IPS DF 6.9 (cell line): ENCODE data around the gene CAMK1G.

Source experiments
- DNase-seq: peaks from one replicate; pipeline ENCODE4 v3.0.0-alpha.2; 2013; ENCODE audit warnings: low read depth, low spot score
- H3K27ac ChIP-seq: one replicate; pipeline ENCODE4 v1.5.1; 2013; ENCODE audit warnings: low read length, control low read depth
- H3K27me3 ChIP-seq: 2 replicates; pipeline ENCODE4 v1.6.1; 2013; ENCODE audit warnings: mild to moderate bottlenecking, low read length; ENCODE audit not compliant: control insufficient read depth, insufficient read depth
- H3K36me3 ChIP-seq: 2 replicates; pipeline ENCODE4 v1.6.1; 2013; ENCODE audit warnings: low read length; ENCODE audit not compliant: control insufficient read depth, insufficient read depth
- H3K4me1 ChIP-seq: 2 replicates; pipeline ENCODE4 v1.6.1; 2013; ENCODE audit warnings: low read length; ENCODE audit not compliant: control insufficient read depth, insufficient read depth
- H3K4me3 ChIP-seq: 2 replicates; pipeline ENCODE4 v1.5.1; 2013; ENCODE audit warnings: mild to moderate bottlenecking, low read length
- H3K9me3 ChIP-seq: 2 replicates; pipeline ENCODE4 v1.6.1; 2013; ENCODE audit warnings: low read length, inconsistent platforms; ENCODE audit not compliant: control insufficient read depth, insufficient read depth
- WGBS: extraction: QIAGEN DNeasy Blood & Tissue Kit; methylation state at CpG from one replicate; pipeline ENCODE4 v1.1.7; 2013; ENCODE audit warnings: mixed read lengths, missing lambda C conversion rate; ENCODE audit not compliant: insufficient read length, insufficient coverage; 5-methylcytosine and 5-hydroxymethylcytosine counted together

Gene CAMK1G

DNA sequence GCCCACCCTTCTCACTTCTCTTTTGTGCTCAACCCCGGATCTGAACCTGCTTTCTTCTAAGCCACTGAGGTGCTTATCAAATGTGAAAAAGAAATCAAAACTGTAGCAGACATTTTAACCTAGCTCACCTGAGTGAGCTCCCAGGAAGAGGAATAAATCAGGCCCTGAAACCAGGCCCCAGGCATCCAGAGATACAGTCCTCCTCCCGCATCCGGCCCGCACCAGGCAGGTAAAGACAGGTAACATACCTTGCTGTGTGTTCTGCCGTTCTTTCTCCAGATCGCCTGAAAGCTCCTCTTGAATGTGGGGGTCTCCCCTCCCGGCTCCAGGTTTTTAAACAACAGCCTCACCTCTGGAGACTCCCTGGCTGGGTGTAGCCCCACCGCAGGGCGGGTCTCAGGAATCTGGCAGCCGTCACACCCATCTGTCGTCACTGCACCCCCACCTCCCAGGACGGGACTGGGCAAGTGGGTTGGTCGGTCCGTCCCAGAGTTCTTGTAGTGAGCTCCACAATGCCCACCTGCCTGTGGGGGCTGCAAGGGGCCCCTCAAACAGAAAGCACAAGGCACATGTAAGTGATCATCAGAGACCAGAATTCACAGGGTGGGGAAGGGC is 68.7 kb downstream of the CAMK1G start, which contains the start of gene LAMB3:
Gene LAMB3 (minus strand): TSS at position 305 of the 615 bp plus-strand sequence. CDS start 1,481 bp downstream, outside the sequence.
- Histone ChIP-seq H3K9me3 (no peaks in the 10 kb centered on the region), H3K36me3 (no peaks in the 10 kb centered on the region), H3K4me3 (no peak within 1 kb of the TSS), H3K27ac (no peak within 1 kb of the TSS), H3K27me3 (no peaks in the 10 kb centered on the region), H3K4me1 (0 out of 2 replicates have a peak, but pooled peaks cover 2% of the 10 kb centered on the region)
- DNase-seq = no peak
- WGBS = no CpG with 5 or more reads among the region's 14 CpGs

DNA sequence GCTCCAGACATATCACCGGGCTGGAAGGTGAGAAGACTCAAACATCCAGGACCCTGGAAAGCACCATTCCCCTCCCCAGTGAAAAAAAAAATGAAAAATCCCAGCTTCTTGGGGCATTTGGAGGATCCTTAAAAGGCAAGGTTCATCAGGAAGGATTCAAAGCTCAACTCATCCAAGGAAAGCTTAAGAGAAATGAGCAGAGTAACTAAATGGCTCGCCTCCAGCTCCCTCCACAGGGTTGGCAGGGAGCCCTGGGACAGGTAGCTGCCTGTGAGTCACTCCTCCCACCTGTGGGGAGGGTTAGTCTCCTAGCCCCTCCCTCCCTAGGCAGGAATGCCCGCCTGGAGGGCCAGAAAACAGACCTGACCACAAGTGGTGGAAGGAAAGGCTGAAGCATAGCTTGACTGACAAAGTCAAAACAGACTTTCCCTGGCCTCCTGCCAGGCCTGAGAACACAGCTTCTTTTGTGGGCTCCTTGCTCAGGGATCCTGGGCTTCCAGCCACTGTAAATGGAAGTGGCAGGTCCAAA is 69.4 kb downstream of the CAMK1G start:
- no peak overlapping the region for H3K4me3 ChIP-seq
- DNase-seq = no peak
- no peak overlapping the region for H3K27ac ChIP-seq
- H3K9me3 ChIP-seq = no peaks in the 10 kb centered on the region
- no CpG with 5 or more reads among the region's 3 CpGs for WGBS
- no peaks in the 10 kb centered on the region for H3K27me3 ChIP-seq
- no peaks in the 10 kb centered on the region for H3K36me3 ChIP-seq
- H3K4me1 ChIP-seq = 0 out of 2 replicates have a peak, but pooled peaks cover 2% of the 10 kb centered on the region

DNA sequence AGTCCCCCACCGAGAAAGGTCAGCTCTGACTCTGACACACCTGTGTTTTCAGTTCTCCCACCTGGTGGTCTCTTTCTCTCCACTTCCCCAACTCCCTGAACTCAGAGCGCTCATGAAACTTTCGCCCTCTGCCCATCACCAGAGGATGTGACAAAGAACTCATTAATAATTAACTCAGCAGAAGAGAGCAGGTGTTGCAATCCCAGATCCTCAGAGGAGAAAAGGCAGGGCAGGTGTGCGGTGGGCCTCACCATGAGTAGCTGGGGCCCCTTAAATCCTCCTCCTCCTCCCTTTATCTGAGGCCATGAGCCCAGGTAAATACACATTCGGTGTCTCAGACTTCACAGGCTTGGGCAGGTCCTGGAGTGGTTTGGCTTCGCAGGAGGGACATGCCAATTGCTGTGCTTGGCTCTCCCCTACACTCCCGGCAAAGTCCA is 70.4 kb downstream of the CAMK1G start:
- Histone ChIP-seq H3K9me3 (no peaks in the 10 kb centered on the region), H3K4me1 (0 out of 2 replicates have a peak, but pooled peaks cover 2% of the 10 kb centered on the region), H3K4me3 (no peak overlapping the region), H3K27ac (no peak overlapping the region), H3K36me3 (no peaks in the 10 kb centered on the region), H3K27me3 (no peaks in the 10 kb centered on the region)
- WGBS = no CpG with 5 or more reads among the region's 7 CpGs
- DNase-seq = no peak

DNA sequence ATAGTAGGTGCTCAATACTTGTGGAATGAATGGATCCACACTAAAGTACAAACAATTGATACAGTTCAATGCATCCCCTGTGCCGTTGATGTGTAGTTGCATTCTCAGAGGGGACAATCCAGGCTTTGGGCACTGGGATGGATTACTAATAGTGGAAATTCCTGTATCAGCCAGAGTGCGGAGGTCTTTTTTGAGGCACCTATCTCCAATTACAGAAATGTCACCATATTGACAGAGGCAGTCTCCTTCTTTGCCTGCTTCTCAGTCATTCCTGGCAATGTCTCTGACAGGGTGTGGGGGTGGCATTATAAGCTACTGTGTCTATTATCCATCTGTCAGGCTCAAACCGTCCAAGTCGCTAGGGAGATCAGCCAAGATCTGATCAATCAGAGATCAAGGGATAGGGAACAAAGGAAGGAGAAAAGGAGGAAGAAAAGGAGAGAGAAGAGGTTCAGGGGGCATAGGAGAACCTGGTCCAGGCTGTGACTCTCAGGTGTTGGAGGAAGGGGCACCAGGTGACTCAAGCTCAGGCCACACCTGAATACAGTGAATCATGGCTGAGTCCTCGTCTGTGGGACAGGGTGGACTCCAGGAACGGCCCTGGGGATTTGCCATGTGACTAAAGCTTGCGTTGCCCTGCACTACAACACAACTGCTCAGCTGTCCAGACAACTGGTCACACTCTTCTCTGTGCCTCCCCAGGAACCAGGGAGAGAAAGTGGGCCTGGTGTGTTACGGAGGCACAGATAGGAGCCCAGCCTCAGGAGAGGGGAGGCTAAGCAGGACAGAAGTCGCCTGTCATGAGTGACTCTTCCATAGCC is 72.1 kb downstream of the CAMK1G start:
- Histone ChIP-seq H3K4me1 (0 out of 2 replicates have a peak, but pooled peaks cover 2% of the 10 kb centered on the region), H3K36me3 (no peaks in the 10 kb centered on the region), H3K9me3 (no peaks in the 10 kb centered on the region), H3K4me3 (no peak overlapping the region), H3K27ac (no peak overlapping the region), H3K27me3 (no peaks in the 10 kb centered on the region)
- no CpG with 5 or more reads among the region's 9 CpGs for WGBS
- no peak for DNase-seq

DNA sequence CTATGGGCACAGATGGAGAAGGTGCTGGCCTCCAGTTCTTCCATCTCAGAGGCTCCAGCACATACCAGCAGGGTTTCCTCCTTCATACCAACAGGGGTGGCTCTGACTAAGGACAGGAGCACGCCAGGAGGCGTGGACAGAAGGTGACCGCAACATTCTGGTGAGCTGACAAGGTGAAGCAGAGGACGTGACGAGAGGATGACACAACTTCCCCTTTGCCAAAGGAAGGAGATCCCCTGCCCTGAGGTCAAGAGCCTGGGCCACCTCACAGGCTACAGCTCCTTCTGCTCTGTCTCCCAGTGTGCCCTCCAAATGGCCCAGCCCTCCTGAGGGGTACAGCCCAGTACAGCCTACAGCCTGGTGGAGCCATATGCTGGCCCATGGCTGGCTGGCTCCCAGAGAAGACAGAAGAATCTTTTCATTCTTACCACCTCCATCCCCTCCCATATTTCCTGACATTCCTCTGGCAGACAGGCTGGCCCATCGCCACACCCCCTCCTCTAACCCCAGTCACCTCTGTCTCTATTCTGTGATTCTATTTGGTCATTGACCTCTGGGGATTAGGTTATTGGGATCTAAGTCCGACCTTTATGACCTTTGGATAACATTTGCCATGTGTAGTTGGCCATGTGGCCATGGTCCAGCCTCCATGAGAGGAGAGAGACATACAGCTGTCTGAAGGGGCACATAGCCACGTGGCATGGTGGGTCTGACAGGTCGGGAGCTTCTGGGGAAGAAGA is 73.8 kb downstream of the CAMK1G start:
- DNase-seq = no peak
- H3K27me3 ChIP-seq = no peaks in the 10 kb centered on the region
- H3K27ac ChIP-seq = no peak overlapping the region
- H3K4me3 ChIP-seq = no peak overlapping the region
- no CpG with 5 or more reads among the region's 9 CpGs for WGBS
- H3K9me3 ChIP-seq = no peaks in the 10 kb centered on the region
- no peaks in the 10 kb centered on the region for H3K36me3 ChIP-seq
- 0 out of 2 replicates have a peak, but pooled peaks cover 1% of the 10 kb centered on the region for H3K4me1 ChIP-seq

GRCh38 chr1:209657918-209658317 is 74.4 kb downstream of the CAMK1G start:
- Histone ChIP-seq H3K27me3 (no peaks in the 10 kb centered on the region), H3K27ac (no peak overlapping the region), H3K4me3 (no peak overlapping the region), H3K36me3 (no peaks in the 10 kb centered on the region), H3K4me1 (no peaks in the 10 kb centered on the region), H3K9me3 (no peaks in the 10 kb centered on the region)
- WGBS = no CpG with 5 or more reads among the region's 5 CpGs
- DNase-seq = no peak

DNA sequence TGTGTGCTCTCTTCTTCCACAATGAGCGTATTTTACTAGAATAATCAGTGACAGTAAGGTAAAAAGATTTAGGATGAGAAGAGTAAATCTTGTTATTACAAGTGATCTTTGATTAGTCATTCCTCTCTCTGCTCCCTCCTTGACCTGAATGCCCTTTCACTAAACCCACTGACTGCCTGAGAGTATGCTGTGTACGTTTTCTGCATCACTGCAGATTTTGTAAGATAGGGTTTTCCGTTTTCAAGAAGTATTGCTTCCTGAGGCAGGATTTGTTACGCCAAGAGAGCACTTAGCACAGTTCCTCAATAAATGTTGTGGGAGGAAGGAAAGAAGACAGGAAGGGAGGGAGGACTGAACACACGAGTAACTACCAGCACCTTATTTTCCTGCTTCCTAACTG is 76.4 kb downstream of the CAMK1G start:
- Histone ChIP-seq H3K4me3 (no peak overlapping the region), H3K9me3 (no peaks in the 10 kb centered on the region), H3K4me1 (peaks cover 2% of the 10 kb centered on the region; the same call in 1 of the 2 replicates), H3K36me3 (no peaks in the 10 kb centered on the region), H3K27me3 (no peaks in the 10 kb centered on the region), H3K27ac (no peak overlapping the region)
- no peak for DNase-seq
- no CpG with 5 or more reads among the region's 5 CpGs for WGBS

DNA sequence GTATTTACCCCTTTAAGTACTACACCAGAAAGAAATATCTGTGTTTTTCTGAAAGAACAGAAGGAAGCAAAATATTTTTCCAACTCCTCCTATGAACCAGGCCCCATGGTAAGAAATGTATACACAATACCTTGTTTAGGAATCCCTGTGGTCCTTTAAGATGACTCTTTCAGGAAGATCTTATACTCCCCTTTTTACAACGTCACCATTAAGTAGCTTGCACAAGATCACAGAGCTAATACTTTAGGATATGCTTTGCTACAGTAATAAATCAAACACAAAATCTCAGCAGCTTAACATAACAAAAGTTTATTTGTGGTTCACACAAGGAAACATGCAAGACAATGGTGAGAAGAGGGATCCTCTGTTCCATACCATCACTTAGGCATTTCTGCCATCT is 77.6 kb downstream of the CAMK1G start:
- no CpG with 5 or more reads among the region's 1 CpG for WGBS
- Histone ChIP-seq H3K4me3 (no peak overlapping the region), H3K4me1 (peaks cover 2% of the 10 kb centered on the region; the same call in 1 of the 2 replicates), H3K36me3 (no peaks in the 10 kb centered on the region), H3K27me3 (no peaks in the 10 kb centered on the region), H3K9me3 (no peaks in the 10 kb centered on the region), H3K27ac (no peak overlapping the region)
- no peak for DNase-seq

DNA sequence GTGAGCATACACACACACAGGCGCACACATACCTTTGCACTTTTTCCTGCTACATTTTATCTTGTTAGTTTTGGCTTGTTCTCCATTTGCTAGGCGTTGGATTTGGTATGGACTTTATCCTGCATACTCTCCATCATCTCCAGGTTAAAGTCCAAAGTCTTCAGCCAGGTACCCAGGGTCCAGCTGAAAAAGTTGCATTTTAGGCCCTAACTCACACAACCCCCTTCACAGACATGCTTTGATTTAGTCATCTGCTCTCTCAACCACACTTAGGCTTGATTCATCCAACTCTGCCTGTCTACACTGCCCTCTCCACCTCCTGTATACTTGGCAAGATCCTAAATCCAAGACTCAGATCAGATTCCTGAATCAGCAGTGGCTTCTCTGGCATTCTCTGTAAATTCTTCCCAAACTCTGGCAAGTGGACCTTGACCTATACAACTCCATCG is 79.4 kb downstream of the CAMK1G start:
- DNase-seq = no peak
- Histone ChIP-seq H3K36me3 (no peaks in the 10 kb centered on the region), H3K27ac (no peak overlapping the region), H3K4me1 (peaks cover 2% of the 10 kb centered on the region; the same call in 1 of the 2 replicates), H3K9me3 (no peaks in the 10 kb centered on the region), H3K4me3 (no peak overlapping the region), H3K27me3 (no peaks in the 10 kb centered on the region)
- no CpG with 5 or more reads among the region's 3 CpGs for WGBS
